GM12878 (cell line): ENCODE data around the gene STXBP1. TPM values are rescaled to one million over a fixed set of nuclear protein-coding genes. Genes with fewer than 3 reads are reported as not detected.

ENCODE experiments used
- ATAC-seq: fragments of 200-7000 bp; cut with Tn5 transposase; 3 replicates; pipeline ENCODE4 v1.9.1; 2020; ENCODE audit warnings: mild to moderate bottlenecking, moderate library complexity
- BruUV-seq: library from RNA; stranded (reverse); fragments of 400-500 nt; replicated peaks from 2 replicates; lab custom pipeline; 2021; lab: Mats Ljungman, UMichigan
- CTCF ChIA-PET: fragments of 300-600 bp; sonication (Branson Sonifier 250); formaldehyde crosslinking; extraction: SDS; loops from one replicate; lab custom pipeline; 2021; ENCODE audit warnings: inconsistent platforms; lab: Yijun Ruan, JAX
- POLR2A ChIA-PET: fragments of 350-600 bp; formaldehyde crosslinking; extraction: SDS; loops from one replicate; lab custom pipeline; 2021; ENCODE audit warnings: inconsistent platforms; lab: Charles Lee
- RAD21 ChIA-PET: fragments of 300-600 bp; sonication (Branson Sonifier 250); formaldehyde crosslinking; loops from one replicate; lab custom pipeline; 2023; ENCODE audit warnings: antibody characterized with exemption; ENCODE audit not compliant: unreplicated experiment; lab: Charles Lee
- SMC1A ChIA-PET: fragments of 300-600 bp; sonication (Branson Sonifier 250); formaldehyde crosslinking; loops from one replicate; lab custom pipeline; 2023; ENCODE audit not compliant: unreplicated experiment, uncharacterized antibody; lab: Charles Lee
- DNase-seq: peaks from one replicate; pipeline ENCODE4 v3.0.0-alpha.2; 2011; ENCODE audit warnings: low read depth, low spot score
- FAIRE-seq: peaks from 3 replicates; lab custom pipeline; 2011; peaks lifted over from hg19 to GRCh38; lab: Jason Lieb, UNC
- H2AFZ ChIP-seq: 2 replicates; pipeline ENCODE4 v1.6.0; 2011; ENCODE audit warnings: low read depth, low read length, control low read depth; ENCODE audit not compliant: control insufficient read depth
- H3K27ac ChIP-seq: 2 replicates; pipeline ENCODE4 v1.5.1; 2011; ENCODE audit warnings: control low read depth; ENCODE audit not compliant: control insufficient read depth, insufficient read depth
- H3K27me3 ChIP-seq, 2 experiments: replicated peaks in 1 of 2; 2 replicates each; pipeline versions ENCODE4 v1.6.0 to v1.6.1; 2011; ENCODE audit warnings: low read length in 1 of 2; ENCODE audit not compliant: control insufficient read depth in 2 of 2, insufficient read depth in 2 of 2
- H3K36me3 ChIP-seq, 2 experiments: 2 replicates each; pipeline ENCODE4 v1.5.1; 2011; ENCODE audit warnings: low read length in 1 of 2; ENCODE audit not compliant: control insufficient read depth in 2 of 2, insufficient read depth in 2 of 2
- H3K4me1 ChIP-seq: 2 replicates; pipeline ENCODE4 v1.6.1; 2011; ENCODE audit warnings: mild to moderate bottlenecking, low read length, moderate library complexity, mixed read lengths; ENCODE audit not compliant: control insufficient read depth, insufficient read depth
- H3K4me2 ChIP-seq: 2 replicates; pipeline ENCODE4 v1.6.0; 2011; ENCODE audit warnings: control low read depth; ENCODE audit not compliant: control insufficient read depth, insufficient read depth
- H3K4me3 ChIP-seq: fragments of 200-600 bp; sonication (generic); 2 replicates; pipeline ENCODE4 v1.5.1; 2016
- H3K79me2 ChIP-seq: 2 replicates; pipeline ENCODE4 v1.6.0; 2011; ENCODE audit warnings: low read length; ENCODE audit not compliant: control insufficient read depth, insufficient read depth
- H3K9ac ChIP-seq: 2 replicates; pipeline ENCODE4 v1.8.0; 2011; ENCODE audit warnings: low read length, control low read depth, mixed read lengths; ENCODE audit not compliant: control insufficient read depth, insufficient read depth
- H3K9me3 ChIP-seq: replicated peaks from 3 replicates; pipeline ENCODE4 v1.5.1; 2011; ENCODE audit warnings: mild to moderate bottlenecking, low read length; ENCODE audit not compliant: control insufficient read depth, insufficient read depth
- H4K20me1 ChIP-seq: 2 replicates; pipeline ENCODE4 v1.6.0; 2011; ENCODE audit not compliant: control insufficient read depth, insufficient read depth
- BRCA1 ChIP-seq: IDR thresholded peaks from 2 replicates; pipeline ENCODE4 v1.6.1; 2011; ENCODE audit warnings: low read depth, low read length, improper control_type of control experiment
- CREB1 ChIP-seq: IDR thresholded peaks from 2 replicates; pipeline ENCODE4 v1.6.1; 2012; ENCODE audit warnings: low read depth, mild to moderate bottlenecking, inconsistent platforms
- DPF2 ChIP-seq: fragments of 450-650 bp; IDR thresholded peaks from 2 replicates; pipeline ENCODE4 v1.6.1; 2017; ENCODE audit warnings: mild to moderate bottlenecking
- EGR1 ChIP-seq, 2 experiments: IDR thresholded peaks; 1 replicate in 1 of 2; 2 replicates in 1 of 2; pipeline ENCODE4 v1.6.1; 2011 to 2012; ENCODE audit warnings: low read depth in 2 of 2, low read length in 2 of 2, borderline replicate concordance in 1 of 2, mild to moderate bottlenecking in 1 of 2, moderate library complexity in 1 of 2
- HCFC1 ChIP-seq: fragments of 150-350 bp; IDR thresholded peaks from 2 replicates; pipeline ENCODE4 v1.6.1; 2014; ENCODE audit warnings: low read length
- IKZF2 ChIP-seq, 2 experiments: fragments of 450-650 bp; IDR thresholded peaks; 2 replicates each; pipeline ENCODE4 v1.6.1; 2017; ENCODE audit warnings: mild to moderate bottlenecking in 2 of 2, moderate library complexity in 2 of 2
- IRF5 ChIP-seq: fragments of 450-650 bp; IDR thresholded peaks from 2 replicates; pipeline ENCODE4 v1.6.1; 2017; ENCODE audit warnings: borderline replicate concordance
- KLF5 ChIP-seq: fragments of 450-650 bp; IDR thresholded peaks from 2 replicates; pipeline ENCODE4 v1.6.1; 2014; ENCODE audit warnings: mild to moderate bottlenecking; ENCODE audit not compliant: partially characterized antibody
- MEF2A ChIP-seq: IDR thresholded peaks from 2 replicates; pipeline ENCODE4 v1.6.1; 2011; ENCODE audit warnings: low read depth, mild to moderate bottlenecking, low read length, moderate library complexity; ENCODE audit not compliant: insufficient read depth
- MEF2B ChIP-seq: fragments of 450-650 bp; IDR thresholded peaks from 2 replicates; pipeline ENCODE4 v1.6.1; 2018; ENCODE audit warnings: mild to moderate bottlenecking, moderate library complexity; ENCODE audit not compliant: partially characterized antibody, poor library complexity, severe bottlenecking
- MYB ChIP-seq: fragments of 150-350 bp; IDR thresholded peaks from 2 replicates; pipeline ENCODE4 v1.6.1; 2014; ENCODE audit warnings: mild to moderate bottlenecking, low read depth, low read length, borderline replicate concordance
- SIN3A ChIP-seq: IDR thresholded peaks from 2 replicates; pipeline ENCODE4 v1.6.1; 2012; ENCODE audit warnings: low read depth, low read length, improper control_type of control experiment
- WGBS: methylation state at CpG from one replicate; pipeline ENCODE4 v1.1.6; 2016; ENCODE audit warnings: low lambda C conversion rate; ENCODE audit not compliant: insufficient replicate concordance, insufficient coverage; ENCODE audit errors: missing lambda C conversion rate; 5-methylcytosine and 5-hydroxymethylcytosine counted together
- in situ Hi-C: fragments of 300-500 bp; cut with MboI; formaldehyde crosslinking; loops from 9 replicates; pipeline ENCODE4 v1.14.3; 2018; ENCODE audit warnings: mixed read lengths
- intact Hi-C: fragments of 100-400 bp; cut with micrococcal nuclease; formaldehyde crosslinking; loops from one replicate; pipeline ENCODE4 v1.14.2; 2022; ENCODE audit not compliant: unreplicated experiment
- polyA plus RNA-seq, 11 experiments: library from polyadenylated mRNA; depleted of rRNA in 4 of 11; unstranded in 6 of 11; stranded (reverse) in 5 of 11; fragments of >200 nt; fragmentation: Nextera tagmentation in 4 of 11; fragmentation: Illumina TruSeq in 1 of 11; extraction: Ambion mirVana in 4 of 11; extraction: Trizol in 1 of 11; gene quantifications; 1 replicate in 1 of 11; 2 replicates in 10 of 11; pipeline versions ENCODE4 v1.2.1 to v1.2.3, GENCODE V29; 2011 to 2016; ENCODE audit warnings: inconsistent platforms in 2 of 11, missing spikeins in 2 of 11, low read depth in 1 of 11
- total RNA-seq, 4 experiments: library from RNA; depleted of rRNA in 3 of 4; stranded (reverse); fragments of >200 nt in 3 of 4; fragmentation: Illumina TruSeq in 1 of 4; extraction: Trizol in 1 of 4; gene quantifications; 2 replicates each; pipeline versions ENCODE4 v1.2.1 to v1.2.3, GENCODE V29; 2013 to 2021
- TF ChIP-seq, protein P1 (sequence below): IDR thresholded peaks from 2 replicates; pipeline ENCODE4 v1.6.1; 2011; ENCODE audit warnings: low read depth, mild to moderate bottlenecking, low read length, moderate library complexity, borderline replicate concordance; ENCODE audit errors: extremely low read depth

The STXBP1 gene
- total and polyA plus RNA-seq, 10 of the 15 experiments (the other 5 are each of a cell fraction or from before 2014, with no cell fraction given): 0.08 to 0.85 (median 0.31) TPM; not detected in 3

- ChIA-PET POLR2A (no interaction called here), RAD21 (no interaction called here), CTCF (no interaction called here), SMC1A (no interaction called here)
- WGBS: 96% methylated on average over 5 of the region's 5 CpGs
- Histone ChIP-seq H3K9ac (no peak overlapping the region), H3K79me2 (no peaks in the 10 kb centered on the region), H3K9me3 (no peaks in the 10 kb centered on the region), H3K27ac (no peak overlapping the region), H3K36me3 (no peaks in the 10 kb centered on the region), H3K4me3 (no peak overlapping the region), H3K27me3 (peaks cover 6 to 17% of the 10 kb centered on the region in 2 experiments), H3K4me1 (no peaks in the 10 kb centered on the region; the same call in 1 of the 2 replicates), H3K4me2 (no peak overlapping the region), H4K20me1 (no peaks in the 10 kb centered on the region), H2AFZ (no peak overlapping the region)
- no peak for TF ChIP-seq IRF5
- TF ChIP-seq MYB: no peak
- TF ChIP-seq KLF5: no peak
- TF ChIP-seq DPF2: no peak
- no peak for TF ChIP-seq IKZF2 (IDR thresholded peaks at IDR 0.05)
- no peak for TF ChIP-seq HCFC1
- TF ChIP-seq MEF2A: no peak
- no peak for TF ChIP-seq MEF2B
- no peak for TF ChIP-seq CREB1
- no peak for TF ChIP-seq EGR1 (IDR thresholded peaks at IDR 0.05; ENCODE audit: borderline replicate concordance in 1 of 2, low read depth in 2 of 2, low read length in 2 of 2)
- TF ChIP-seq, protein P1, sequence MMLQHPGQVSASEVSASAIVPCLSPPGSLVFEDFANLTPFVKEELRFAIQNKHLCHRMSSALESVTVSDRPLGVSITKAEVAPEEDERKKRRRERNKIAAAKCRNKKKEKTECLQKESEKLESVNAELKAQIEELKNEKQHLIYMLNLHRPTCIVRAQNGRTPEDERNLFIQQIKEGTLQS: no peak
- TF ChIP-seq SIN3A: no peak
- TF ChIP-seq BRCA1: no peak
- in situ Hi-C loops (no loop called here), intact Hi-C loops (no loop called here)
- no peak for ATAC-seq
- FAIRE-seq: no peak
- DNase-seq: no peak
- no TSS peak for BruUV-seq
These were observed 1.5 kb downstream of the STXBP1 start for GRCh38 chr9:127613583-127613954.
